Measurements from ENCODE around the gene EXOSC1.
"Not testable (repeated sequence)": the region's sequence is repeated elsewhere in the genome, so short reads cannot be mapped to it uniquely, and the experiment has no call there.

EXOSC1 gene

GRCh38 chr10:97459111-97459510 lies 13.3 kb upstream of the EXOSC1 start:
- DNase-seq (ENCODE audit: low read depth in 2 of 2) = no peak

DNA sequence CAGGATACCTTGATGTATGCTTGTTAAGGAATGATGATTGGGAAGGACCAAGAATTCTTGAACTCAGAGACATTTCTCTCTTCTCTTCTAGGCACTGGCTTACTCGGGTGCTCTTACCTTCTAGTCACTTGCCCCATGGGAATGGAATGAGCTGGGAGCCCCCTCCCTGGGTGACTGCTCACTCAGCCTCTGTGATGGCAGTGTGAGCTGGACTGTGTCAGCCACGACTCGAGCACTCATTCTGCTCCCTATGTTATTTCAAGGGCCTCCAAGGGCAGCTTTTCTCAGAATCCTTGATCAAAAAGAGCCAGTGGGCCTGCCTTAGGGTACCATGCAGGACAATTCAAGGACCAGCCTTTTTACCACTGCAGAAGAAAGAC lies 10.9 kb upstream of the EXOSC1 start:
- no peak for DNase-seq (ENCODE audit: low read depth in 2 of 2)

GRCh38 chr10:97456034-97456685 lies 10.4 kb upstream of the EXOSC1 start:
- DNase-seq (ENCODE audit: low read depth in 2 of 2) = no peak

DNA sequence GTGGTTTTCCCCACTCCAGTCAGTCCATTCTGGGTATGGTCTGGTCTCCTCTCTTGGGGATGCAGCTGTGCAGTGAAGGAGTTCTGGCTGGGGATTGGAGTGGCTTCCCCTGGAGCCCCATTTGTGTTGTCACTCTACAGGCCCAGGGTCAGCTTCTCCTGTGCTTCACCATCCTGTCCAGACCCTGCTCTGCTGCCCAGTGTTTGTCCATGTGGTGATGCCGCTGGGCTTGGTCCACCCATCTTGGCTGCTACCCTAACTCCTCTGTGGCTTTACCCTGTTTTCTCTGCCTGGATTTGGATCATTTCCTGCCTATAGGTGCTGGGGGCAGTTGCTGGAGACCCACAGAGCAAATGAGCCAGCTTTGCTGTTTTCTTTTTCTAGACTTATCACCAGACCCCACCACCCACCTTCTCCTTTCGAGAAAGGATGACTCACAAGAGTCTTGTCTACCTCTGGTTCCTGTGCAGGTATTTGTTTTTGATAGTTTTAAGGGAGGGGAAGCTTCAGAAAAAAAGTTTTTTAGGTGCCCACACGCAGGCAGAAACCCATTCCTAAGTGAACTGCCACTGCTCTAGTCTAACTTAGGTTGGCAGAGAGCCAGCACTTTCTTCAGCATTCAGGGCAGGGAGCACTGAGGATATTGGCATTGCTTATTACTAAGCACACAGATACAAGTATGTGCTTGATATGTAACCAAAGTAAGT lies 8.7 kb upstream of the EXOSC1 start:
- no peak for DNase-seq (ENCODE audit: low read depth in 2 of 2)

- no peak for DNase-seq (ENCODE audit: low read depth in 2 of 2)
These were observed 6.5 kb upstream of the EXOSC1 start for GRCh38 chr10:97452352-97452751.

DNA sequence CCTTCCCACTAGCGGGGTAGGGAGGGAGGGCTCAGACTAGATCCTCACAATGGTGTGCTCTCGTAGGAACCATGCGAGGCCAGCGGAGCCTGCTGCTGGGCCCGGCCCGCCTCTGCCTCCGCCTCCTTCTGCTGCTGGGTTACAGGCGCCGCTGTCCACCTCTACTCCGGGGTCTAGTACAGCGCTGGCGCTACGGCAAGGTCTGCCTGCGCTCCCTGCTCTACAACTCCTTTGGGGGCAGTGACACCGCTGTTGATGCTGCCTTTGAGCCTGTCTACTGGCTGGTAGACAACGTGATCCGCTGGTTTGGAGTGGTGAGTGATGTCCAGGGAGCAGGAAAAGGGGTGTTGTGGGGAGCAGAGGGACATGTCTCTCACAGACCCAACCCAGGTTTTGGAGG lies 5.8 kb upstream of the EXOSC1 start:
- no peak for DNase-seq (ENCODE audit: low read depth in 2 of 2)

- DNase-seq (ENCODE audit: low read depth in 2 of 2) = no peak
These were observed 5.0 kb upstream of the EXOSC1 start for GRCh38 chr10:97450828-97451227.

DNA sequence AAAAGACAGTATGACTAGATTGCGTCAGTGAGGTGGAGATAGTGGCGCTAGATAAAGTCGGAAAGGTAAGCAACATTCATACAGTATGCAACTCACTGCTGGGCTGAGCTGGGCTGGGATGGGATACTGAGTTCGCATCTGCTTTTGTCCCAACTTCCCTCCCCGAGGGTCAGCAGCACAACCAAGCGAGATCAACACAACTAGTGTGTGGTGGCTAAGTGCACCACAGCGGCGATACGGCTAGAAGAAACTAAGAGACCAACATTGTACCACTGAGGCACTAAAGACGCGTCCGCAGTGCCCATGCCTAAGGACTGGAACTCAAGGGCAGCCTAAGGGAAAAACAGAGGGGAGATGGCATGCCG lies 467 bp downstream of the EXOSC1 start:
- no peak for DNase-seq (ENCODE audit: low read depth in 2 of 2)

- no peak for DNase-seq (ENCODE audit: low read depth in 2 of 2)
These were observed 1.6 kb downstream of the EXOSC1 start for GRCh38 chr10:97444212-97444611.

DNA sequence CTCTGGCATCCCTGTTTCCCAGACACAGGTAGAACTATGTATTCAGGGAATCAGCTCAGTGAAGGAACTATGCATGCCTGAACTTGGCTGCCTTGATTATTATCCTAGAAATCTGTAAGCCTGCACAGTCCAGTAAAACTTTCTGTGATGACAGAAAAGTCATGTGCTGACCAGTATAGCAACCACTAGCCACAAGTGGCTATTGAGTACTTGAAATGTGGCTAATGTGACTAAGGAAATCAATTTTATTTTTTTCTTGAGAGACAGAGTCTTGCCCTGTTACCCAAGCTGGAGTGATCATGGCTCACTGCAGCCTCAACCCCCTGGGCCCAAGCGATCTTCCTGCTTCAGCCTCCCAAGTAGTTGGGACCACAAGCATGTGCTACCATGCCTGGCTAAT lies 3.5 kb downstream of the EXOSC1 start:
- DNase-seq (ENCODE audit: low read depth in 2 of 2) = no peak

- DNase-seq (ENCODE audit: low read depth in 2 of 2) = no peak
These were observed 10.6 kb downstream of the EXOSC1 start for GRCh38 chr10:97435211-97435610.

- DNase-seq (ENCODE audit: low read depth in 2 of 2) = no peak
These were observed 11.2 kb downstream of the EXOSC1 start for GRCh38 chr10:97434557-97434956.

GRCh38 chr10:97434055-97434454 lies 11.8 kb downstream of the EXOSC1 start:
- no peak for DNase-seq (ENCODE audit: low read depth in 2 of 2)

- no peak for DNase-seq (ENCODE audit: low read depth in 2 of 2)
These were observed 17.2 kb downstream of the EXOSC1 start for GRCh38 chr10:97428572-97428981.

DNA sequence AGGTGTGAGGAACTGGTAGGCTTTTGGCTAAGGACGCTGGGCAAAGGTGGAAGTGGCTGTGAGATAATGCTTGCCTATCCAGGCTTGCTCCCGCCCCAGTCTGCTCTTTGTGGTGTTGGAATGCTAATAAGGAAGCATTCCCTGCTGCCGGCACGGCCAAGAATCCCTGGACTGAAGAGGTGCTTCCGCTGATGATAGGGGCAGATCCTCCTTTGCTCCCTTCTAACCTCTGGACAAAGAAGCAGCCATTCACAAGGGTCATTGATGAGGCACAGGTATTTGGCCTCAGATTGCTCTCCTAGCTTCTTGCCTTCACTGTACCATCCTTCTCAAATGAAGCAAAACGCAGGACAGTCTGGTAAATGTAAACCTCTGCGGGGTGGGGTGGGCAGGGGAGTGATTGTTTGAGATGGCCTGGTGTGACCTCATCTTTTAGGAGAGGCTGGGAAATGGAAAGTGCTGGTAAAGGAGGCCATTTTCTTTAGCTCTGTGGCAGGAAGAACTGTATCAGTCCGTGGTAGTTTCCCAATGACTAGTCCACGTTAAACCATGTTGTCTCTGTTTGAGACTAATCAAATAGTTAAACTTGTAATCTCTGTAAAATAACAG lies 18.1 kb downstream of the EXOSC1 start:
- no peak for DNase-seq (ENCODE audit: low read depth in 2 of 2)

DNA sequence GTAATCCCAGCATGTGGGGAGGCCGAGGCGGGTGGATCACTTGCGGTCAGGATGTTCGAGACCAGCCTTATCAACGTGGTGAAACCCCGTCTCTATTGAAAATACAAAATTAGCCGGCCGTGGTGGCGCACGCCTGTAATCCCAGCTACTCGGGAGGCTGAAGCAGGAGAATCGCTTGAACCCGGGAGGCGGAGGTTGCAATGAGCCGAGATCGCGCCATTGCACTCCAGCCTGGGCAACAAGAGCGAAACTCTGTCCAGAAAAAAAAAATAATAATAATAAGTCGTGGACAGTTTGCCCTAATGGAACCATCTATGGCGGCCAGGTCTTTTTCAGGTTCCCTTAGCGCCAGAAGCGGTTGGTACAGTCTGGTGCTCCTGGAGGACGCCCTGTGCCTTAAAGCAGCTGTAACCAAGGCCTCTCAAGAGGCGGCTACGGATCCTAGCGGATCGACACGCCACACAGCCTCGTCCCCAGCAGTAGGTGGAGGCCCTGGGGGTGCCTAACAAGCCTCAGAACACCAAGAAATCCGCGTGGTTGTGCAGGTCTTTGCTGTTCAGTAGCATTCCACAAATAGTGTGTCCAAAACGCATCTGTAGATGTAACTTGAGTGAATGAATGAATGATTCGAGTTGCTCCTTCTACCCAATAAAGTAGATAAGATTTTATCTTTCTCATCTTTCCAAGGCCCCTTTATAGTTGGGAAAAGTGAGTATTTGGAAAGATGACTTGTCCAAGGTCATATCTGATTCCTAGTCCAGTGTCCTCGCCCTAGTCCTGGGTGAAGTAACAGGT lies 18.8 kb downstream of the EXOSC1 start:
- no peak for DNase-seq (ENCODE audit: low read depth in 2 of 2)

- DNase-seq (ENCODE audit: low read depth in 2 of 2) = peak; percentile 92 to 93
These were observed 19.6 kb downstream of the EXOSC1 start, which contains the start of gene PGAM1 for GRCh38 chr10:97425964-97426775. Gene PGAM1 (plus strand): TSS chr10:97426191. CDS start chr10:97426308, 117 bp downstream.

GRCh38 chr10:97423757-97424098 lies 22.1 kb downstream of the EXOSC1 start:
- DNase-seq (ENCODE audit: low read depth in 2 of 2) = not testable (repeated sequence)

DNA sequence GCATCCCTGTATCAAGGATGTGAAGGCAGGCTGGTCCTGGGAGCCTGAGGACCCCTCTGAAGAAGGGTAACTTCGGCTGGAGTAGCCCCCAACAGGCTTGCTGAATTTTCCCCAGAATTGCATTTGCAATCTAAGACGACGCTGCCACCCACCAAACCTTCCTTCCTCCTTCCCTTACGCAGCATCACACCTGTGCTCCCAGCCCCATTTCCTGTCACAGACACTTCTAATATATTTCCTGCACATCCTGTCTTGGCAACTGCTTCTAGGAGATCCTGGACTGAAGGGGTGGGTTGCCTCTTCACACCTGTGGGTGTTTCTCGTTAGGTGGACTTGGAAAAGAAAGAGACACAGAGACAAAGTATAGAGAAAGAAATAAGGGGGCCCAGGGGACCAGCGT lies 29.2 kb downstream of the EXOSC1 start:
- DNase-seq (ENCODE audit: low read depth in 2 of 2) = no peak

- DNase-seq (ENCODE audit: low read depth in 2 of 2) = peak; percentile 68 to 70
These were observed 32.9 kb downstream of the EXOSC1 start for GRCh38 chr10:97412891-97413304.

- DNase-seq (ENCODE audit: low read depth in 2 of 2) = no peak
These were observed 34.4 kb downstream of the EXOSC1 start for GRCh38 chr10:97411406-97411805.
